Esophagus squamous epithelium (tissue), 5 donors: ENCODE results near the gene EYS. TPM values are rescaled to one million over a fixed set of nuclear protein-coding genes. Genes with fewer than 3 reads are reported as not detected.

Experiments used
- DNase-seq: peaks from one replicate; lab custom pipeline; 2025; lab: John Stamatoyannopoulos, UW
- H3K27ac ChIP-seq, 4 donors: fragments of 200-600 bp; sonication (generic); one replicate each; pipeline ENCODE4 v1.5.1; 2016 to 2019; ENCODE audit warnings: mild to moderate bottlenecking in 1 of 4
- H3K27me3 ChIP-seq, 4 donors: fragments of 200-600 bp; sonication (generic); 1 replicate in 3 of 4; 2 replicates in 1 of 4; pipeline versions ENCODE4 v1.5.1 to v1.6.0; 2017 to 2021; ENCODE audit warnings: antibody characterized with exemption in 1 of 4
- H3K36me3 ChIP-seq, 3 donors: fragments of 200-600 bp; sonication (generic); one replicate each; pipeline ENCODE4 v1.5.1; 2016 to 2019
- H3K4me1 ChIP-seq, 3 donors: fragments of 200-600 bp; sonication (generic); one replicate each; pipeline ENCODE4 v1.5.1; 2017 to 2019
- H3K4me3 ChIP-seq, 4 donors: fragments of 200-600 bp; sonication (generic); 1 replicate in 3 of 4; 2 replicates in 1 of 4; pipeline ENCODE4 v1.5.1; 2016 to 2019; ENCODE audit warnings: mild to moderate bottlenecking in 2 of 4, moderate library complexity in 1 of 4
- H3K9me3 ChIP-seq, 3 donors: fragments of 200-600 bp; sonication (generic); one replicate each; pipeline ENCODE4 v1.5.1; 2016 to 2019
- POLR2A ChIP-seq, 4 donors: fragments of 450-650 bp; IDR thresholded peaks; one replicate each; pipeline ENCODE4 v1.6.1; 2017; ENCODE audit warnings: antibody characterized with exemption in 4 of 4, mild to moderate bottlenecking in 4 of 4, moderate library complexity in 3 of 4
- WGBS, 2 donors: methylation state at CpG; one replicate each; pipeline ENCODE4 v1.1.5; 2018; 5-methylcytosine and 5-hydroxymethylcytosine counted together
- intact Hi-C: fragments of 100-400 bp; cut with DNase I; formaldehyde crosslinking; loops from one replicate; pipeline ENCODE4 v1.15.0; 2022
- total RNA-seq, 4 donors: library from RNA; depleted of rRNA; stranded (reverse); fragments of >200 nt; gene quantifications; one replicate each; pipeline ENCODE4 v1.1.0, GENCODE V29; 2016
- TF ChIP-seq, protein P1 (sequence below), 6 experiments: fragments of 450-650 bp in 4 of 6; fragments of 200-600 bp in 2 of 6; sonication (generic) in 2 of 6; IDR thresholded peaks; one replicate each; pipeline ENCODE4 v1.5.1; 2016 to 2019; ENCODE audit warnings: antibody characterized with exemption in 6 of 6, mild to moderate bottlenecking in 4 of 6, moderate library complexity in 4 of 6
- donor health status: DM: yes; HTN: yes; CAD: no.

The EYS gene
- total RNA-seq, 4 donors from 2014 or later, result 0.87 TPM; not detected in 3

DNA sequence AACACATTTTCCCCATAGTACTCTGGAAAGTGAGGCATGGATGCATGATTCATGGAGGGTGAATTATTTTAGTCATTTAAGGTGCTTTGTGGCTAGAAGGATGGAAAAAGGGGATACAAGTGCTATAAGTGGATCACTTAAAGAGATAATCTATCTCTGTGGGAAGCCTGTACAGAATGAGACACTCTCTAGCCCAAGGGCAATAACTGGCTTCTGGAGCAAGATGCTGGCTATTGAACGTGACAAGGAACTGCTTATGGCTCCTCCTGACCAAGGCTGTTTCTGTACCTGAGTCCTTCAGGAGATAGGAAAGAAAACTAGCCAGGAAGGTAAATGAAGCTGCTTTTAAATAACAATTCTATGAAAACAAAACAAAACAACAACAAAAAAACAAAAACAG lies 590.7 kb downstream of the EYS start:
- no peaks in the 10 kb centered on the region for H3K4me1 ChIP-seq
- no peaks in the 10 kb centered on the region for H3K36me3 ChIP-seq
- H3K9me3 ChIP-seq, result no peaks in the 10 kb centered on the region
- WGBS, 2 donors, result 64% methylated on average over 1 of the region's 1 CpG; no CpG with 5 or more reads in 1 of the 2 donors
- DNase-seq, result no peak
- no peak overlapping the region for H3K27ac ChIP-seq
- no peak for TF ChIP-seq POLR2A (IDR thresholded peaks at IDR 0.05)
- TF ChIP-seq, protein P1, sequence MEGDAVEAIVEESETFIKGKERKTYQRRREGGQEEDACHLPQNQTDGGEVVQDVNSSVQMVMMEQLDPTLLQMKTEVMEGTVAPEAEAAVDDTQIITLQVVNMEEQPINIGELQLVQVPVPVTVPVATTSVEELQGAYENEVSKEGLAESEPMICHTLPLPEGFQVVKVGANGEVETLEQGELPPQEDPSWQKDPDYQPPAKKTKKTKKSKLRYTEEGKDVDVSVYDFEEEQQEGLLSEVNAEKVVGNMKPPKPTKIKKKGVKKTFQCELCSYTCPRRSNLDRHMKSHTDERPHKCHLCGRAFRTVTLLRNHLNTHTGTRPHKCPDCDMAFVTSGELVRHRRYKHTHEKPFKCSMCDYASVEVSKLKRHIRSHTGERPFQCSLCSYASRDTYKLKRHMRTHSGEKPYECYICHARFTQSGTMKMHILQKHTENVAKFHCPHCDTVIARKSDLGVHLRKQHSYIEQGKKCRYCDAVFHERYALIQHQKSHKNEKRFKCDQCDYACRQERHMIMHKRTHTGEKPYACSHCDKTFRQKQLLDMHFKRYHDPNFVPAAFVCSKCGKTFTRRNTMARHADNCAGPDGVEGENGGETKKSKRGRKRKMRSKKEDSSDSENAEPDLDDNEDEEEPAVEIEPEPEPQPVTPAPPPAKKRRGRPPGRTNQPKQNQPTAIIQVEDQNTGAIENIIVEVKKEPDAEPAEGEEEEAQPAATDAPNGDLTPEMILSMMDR (IDR thresholded peaks at IDR 0.05), result no peak
- H3K4me3 ChIP-seq, result no peak overlapping the region
- no peaks in the 10 kb centered on the region for H3K27me3 ChIP-seq
- intact Hi-C loops, result no loop called here

DNA sequence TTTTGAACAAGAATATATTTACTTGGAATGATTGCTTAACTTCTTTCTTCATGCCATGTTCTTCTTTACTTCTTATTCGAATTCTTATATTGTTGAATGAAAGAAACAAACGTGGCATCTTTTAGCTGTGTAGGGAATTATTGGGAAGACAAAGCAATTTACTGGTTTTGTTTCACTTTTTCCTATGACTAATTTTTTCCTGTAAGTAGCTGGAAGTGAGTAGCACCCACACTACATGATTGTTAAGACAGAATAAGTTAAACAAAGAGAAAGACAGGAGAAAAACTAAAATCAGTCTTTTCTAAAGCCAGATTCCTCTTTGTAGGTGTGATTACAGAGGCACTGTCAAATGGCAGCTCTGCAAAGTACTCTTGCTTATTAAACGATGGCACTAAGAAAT lies 593.4 kb downstream of the EYS start:
- 31 to 39% methylated on average over 3 of the region's 3 CpGs for WGBS, 2 donors
- intact Hi-C loops, result no loop called here
- TF ChIP-seq, protein P1 (IDR thresholded peaks at IDR 0.05), result no peak
- no peak for TF ChIP-seq POLR2A (IDR thresholded peaks at IDR 0.05)
- Histone ChIP-seq H3K27ac (no peak overlapping the region), H3K36me3 (no peaks in the 10 kb centered on the region), H3K4me1 (no peaks in the 10 kb centered on the region), H3K9me3 (no peaks in the 10 kb centered on the region), H3K4me3 (no peak overlapping the region), H3K27me3 (no peaks in the 10 kb centered on the region)
- no peak for DNase-seq

DNA sequence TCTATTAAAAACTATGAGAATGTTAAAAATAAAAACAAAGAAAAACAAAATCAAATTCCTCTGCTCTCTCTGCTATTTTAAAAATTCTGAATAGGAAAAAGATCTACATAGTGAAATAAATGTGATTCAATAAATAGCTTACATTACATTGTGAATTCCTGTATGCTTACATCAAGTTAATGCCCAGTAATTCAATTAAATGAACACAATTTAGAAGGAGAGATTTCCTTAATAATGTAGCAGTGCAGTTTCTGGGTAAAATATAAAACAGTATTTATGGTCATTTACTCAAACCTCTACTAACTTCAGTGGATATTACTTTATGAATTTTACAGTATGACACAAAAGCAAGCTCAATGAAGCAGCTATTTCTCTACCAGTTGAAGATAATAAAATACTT lies 594.6 kb downstream of the EYS start:
- DNase-seq, result no peak
- TF ChIP-seq, protein P1 (IDR thresholded peaks at IDR 0.05), result no peak
- TF ChIP-seq POLR2A (IDR thresholded peaks at IDR 0.05), result no peak
- Histone ChIP-seq H3K27me3 (no peaks in the 10 kb centered on the region), H3K9me3 (no peaks in the 10 kb centered on the region), H3K36me3 (no peaks in the 10 kb centered on the region), H3K4me3 (no peak overlapping the region), H3K4me1 (no peaks in the 10 kb centered on the region), H3K27ac (no peak overlapping the region)
- intact Hi-C loops, result no loop called here

DNA sequence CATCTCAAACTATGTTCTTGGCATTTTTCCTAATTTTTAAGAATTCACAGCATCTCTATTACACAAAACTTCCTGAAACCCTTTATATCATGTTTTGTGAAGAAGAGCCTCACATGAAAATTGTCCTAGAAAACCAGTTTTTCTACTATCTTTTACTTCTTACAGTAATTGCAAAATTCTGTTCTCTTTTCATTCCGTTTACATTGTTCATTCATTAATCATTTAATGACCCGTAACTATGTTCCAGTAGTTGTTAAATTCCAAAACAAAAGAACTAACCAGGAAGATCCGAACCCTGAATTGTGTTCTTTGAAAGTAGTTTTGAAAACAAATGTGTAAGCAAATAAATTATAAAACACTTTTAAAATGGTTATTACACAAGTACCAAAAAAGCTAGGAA lies 597.0 kb downstream of the EYS start:
- intact Hi-C loops, result no loop called here
- WGBS, 2 donors, result 26 to 28% methylated on average over 3 of the region's 3 CpGs
- H3K36me3 ChIP-seq, result no peaks in the 10 kb centered on the region
- no peaks in the 10 kb centered on the region for H3K9me3 ChIP-seq
- no peak overlapping the region for H3K27ac ChIP-seq
- H3K27me3 ChIP-seq, result no peaks in the 10 kb centered on the region
- no peaks in the 10 kb centered on the region for H3K4me1 ChIP-seq
- no peak overlapping the region for H3K4me3 ChIP-seq
- TF ChIP-seq POLR2A (IDR thresholded peaks at IDR 0.05), result no peak
- TF ChIP-seq, protein P1 (IDR thresholded peaks at IDR 0.05), result no peak
- DNase-seq, result no peak

DNA sequence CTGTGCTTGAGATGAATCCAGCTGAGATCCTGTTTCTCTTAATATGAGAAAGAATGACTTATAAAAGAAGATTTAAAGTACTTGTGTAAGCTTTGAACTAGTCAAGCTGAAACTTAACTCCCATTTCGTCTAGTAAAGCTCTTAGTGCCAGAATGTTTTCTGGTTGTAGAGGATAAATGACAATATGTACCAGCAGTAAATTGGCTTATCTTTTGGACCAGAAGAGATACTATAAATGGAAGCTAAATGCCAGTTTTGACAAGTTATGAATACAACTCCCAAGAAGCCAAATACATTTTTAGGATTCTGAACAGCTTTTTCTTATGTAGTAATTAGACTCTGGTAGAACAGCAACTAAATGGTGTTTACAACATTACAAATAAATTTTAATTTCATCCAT lies 608.7 kb downstream of the EYS start:
- H3K27me3 ChIP-seq, result no peaks in the 10 kb centered on the region
- intact Hi-C loops, result no loop called here
- no peaks in the 10 kb centered on the region for H3K9me3 ChIP-seq
- H3K4me3 ChIP-seq, result no peak overlapping the region
- H3K4me1 ChIP-seq, result no peaks in the 10 kb centered on the region
- 13 to 33% methylated on average over 1 of the region's 1 CpG for WGBS, 2 donors
- no peak overlapping the region for H3K27ac ChIP-seq
- no peaks in the 10 kb centered on the region for H3K36me3 ChIP-seq
- no peak for TF ChIP-seq POLR2A (IDR thresholded peaks at IDR 0.05)
- TF ChIP-seq, protein P1 (IDR thresholded peaks at IDR 0.05), result no peak
- DNase-seq, result no peak
